Liver (tissue), 9 donors: ENCODE results near the gene SLC25A26. TPM values are rescaled to one million over a fixed set of nuclear protein-coding genes. Genes with fewer than 3 reads are reported as not detected.
"Not testable (repeated sequence)": the region's sequence is repeated elsewhere in the genome, so short reads cannot be mapped to it uniquely, and the experiment has no call there.

Experiments
- DNase-seq: peaks from one replicate; pipeline ENCODE4 v3.0.0-alpha.2; 2017; ENCODE audit warnings: low spot score
- H3K27ac ChIP-seq, 2 donors: one replicate each; pipeline ENCODE4 v1.7.0; 2013; ENCODE audit warnings: inconsistent platforms in 2 of 2, low read length in 2 of 2, control low read depth in 1 of 2, low read depth in 1 of 2, mild to moderate bottlenecking in 1 of 2
- H3K27me3 ChIP-seq, 4 donors: one replicate each; pipeline versions ENCODE4 v1.6.1 to v1.7.0; 2013; ENCODE audit warnings: low read length in 3 of 4, inconsistent platforms in 1 of 4, mild to moderate bottlenecking in 1 of 4, moderate library complexity in 1 of 4; ENCODE audit not compliant: control insufficient read depth in 4 of 4, insufficient read depth in 4 of 4
- H3K36me3 ChIP-seq, 4 donors: one replicate each; pipeline versions ENCODE4 v1.6.1 to v1.7.0; 2013; ENCODE audit warnings: low read length in 3 of 4, mild to moderate bottlenecking in 3 of 4, low read depth in 1 of 4, moderate library complexity in 1 of 4; ENCODE audit not compliant: control insufficient read depth in 4 of 4, insufficient read depth in 3 of 4
- H3K4me1 ChIP-seq, 4 donors: one replicate each; pipeline versions ENCODE4 v1.6.1 to v1.7.0; 2013; ENCODE audit warnings: low read length in 3 of 4, mild to moderate bottlenecking in 3 of 4, moderate library complexity in 1 of 4; ENCODE audit not compliant: control insufficient read depth in 4 of 4, insufficient read depth in 4 of 4
- H3K4me3 ChIP-seq, 3 donors: one replicate each; pipeline versions ENCODE4 v1.6.1 to v1.7.0; 2013; ENCODE audit warnings: low read length in 3 of 3, control low read depth in 1 of 3, low read depth in 1 of 3, mild to moderate bottlenecking in 1 of 3
- H3K9ac ChIP-seq, 2 donors: one replicate each; pipeline ENCODE4 v1.7.0; 2013; ENCODE audit warnings: low read length in 2 of 2, mild to moderate bottlenecking in 2 of 2, moderate library complexity in 2 of 2, control low read depth in 1 of 2, low read depth in 1 of 2
- H3K9me3 ChIP-seq, 4 donors: one replicate each; pipeline versions ENCODE4 v1.6.1 to v1.7.0; 2013; ENCODE audit warnings: low read length in 3 of 4; ENCODE audit not compliant: control insufficient read depth in 4 of 4
- EGR1 ChIP-seq, 2 donors: IDR thresholded peaks; 2 replicates each; pipeline ENCODE4 v1.6.1; 2016 to 2018; ENCODE audit warnings: antibody characterized with exemption in 2 of 2, low read depth in 2 of 2
- HNF4A ChIP-seq, 2 donors: conservative IDR thresholded peaks; 2 replicates each; pipeline ENCODE4 v1.6.1; 2016; ENCODE audit warnings: antibody characterized with exemption in 2 of 2, mild to moderate bottlenecking in 2 of 2
- HNF4G ChIP-seq: IDR thresholded peaks from 2 replicates; pipeline ENCODE4 v1.6.1; 2016; ENCODE audit warnings: antibody characterized with exemption
- NR2F2 ChIP-seq: IDR thresholded peaks from 2 replicates; pipeline ENCODE4 v1.6.1; 2016; ENCODE audit warnings: antibody characterized with exemption
- RAD21 ChIP-seq, 2 donors: IDR thresholded peaks; 2 replicates each; pipeline ENCODE4 v1.6.1; 2016; ENCODE audit warnings: antibody characterized with exemption in 2 of 2, mild to moderate bottlenecking in 2 of 2
- SP1 ChIP-seq: IDR thresholded peaks from 2 replicates; pipeline ENCODE4 v1.6.1; 2018; ENCODE audit warnings: antibody characterized with exemption, mild to moderate bottlenecking
- YY1 ChIP-seq: IDR thresholded peaks from 2 replicates; pipeline ENCODE4 v1.6.1; 2016; ENCODE audit warnings: antibody characterized with exemption, mild to moderate bottlenecking
- WGBS: extraction: QIAGEN DNeasy Blood & Tissue Kit; methylation state at CpG from one replicate; pipeline ENCODE4 v1.1.7; 2013; 5-methylcytosine and 5-hydroxymethylcytosine counted together
- polyA plus RNA-seq, 2 donors: library from polyadenylated mRNA; stranded (reverse) in 1 of 2; unstranded in 1 of 2; fragments of 200-250 nt in 1 of 2; fragments of >200 nt in 1 of 2; fragmentation: Nextera tagmentation in 1 of 2; extraction: Ambion mirVana in 1 of 2; gene quantifications; one replicate each; pipeline versions ENCODE4 v1.2.1 to v1.2.3, GENCODE V29; 2013 to 2015
- total RNA-seq, 2 donors: library from RNA; depleted of rRNA; stranded (reverse); fragments of >200 nt; gene quantifications; one replicate each; pipeline ENCODE4 v1.2.3, GENCODE V29; 2014
- TF ChIP-seq, protein P1 (sequence below): IDR thresholded peaks from 2 replicates; pipeline ENCODE4 v1.6.1; 2016; ENCODE audit warnings: antibody characterized with exemption, mild to moderate bottlenecking
- TF ChIP-seq, protein P2 (sequence below): fragments of 150-350 bp; IDR thresholded peaks from 2 replicates; pipeline ENCODE4 v1.5.1; 2017; ENCODE audit warnings: improper control_type of control experiment, low read depth, low read length; ENCODE audit not compliant: missing input control
- donor health status: healthy.
- donor health status: healthy.
- donor health status: healthy.
- donor health status: healthy.
- donor health status: healthy.

Gene SLC25A26
- total and polyA plus RNA-seq, 4 donors = 9.9 to 21.6 (median 12.8) TPM

DNA sequence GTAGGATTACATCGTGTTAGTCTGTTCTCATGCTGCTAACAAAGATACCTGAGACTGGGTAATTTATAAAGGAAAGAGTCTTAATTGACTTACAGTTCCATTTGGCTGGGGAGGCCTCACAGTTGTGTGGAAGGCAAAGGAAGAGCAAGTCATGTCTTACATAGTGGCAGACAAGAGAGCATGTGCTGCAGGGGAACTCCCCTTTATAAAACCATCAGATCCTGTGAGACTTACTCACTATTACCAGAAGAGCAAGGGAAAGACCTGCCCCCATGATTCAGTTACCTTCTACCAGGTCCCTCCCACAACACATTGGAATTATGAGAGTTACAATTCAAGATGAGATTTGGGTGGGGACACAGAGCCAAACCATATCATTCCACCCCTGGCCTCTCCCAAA lies 3.4 kb downstream of the SLC25A26 start:
- H3K4me1 ChIP-seq = peaks cover 3 to 34% (median 7%) of the 10 kb centered on the region in 4 donors
- 96% methylated on average over 1 of the region's 1 CpG for WGBS
- H3K27ac ChIP-seq = no peak overlapping the region
- no peaks in the 10 kb centered on the region for H3K27me3 ChIP-seq
- no peak overlapping the region for H3K9ac ChIP-seq
- DNase-seq = no peak
- no peaks in the 10 kb centered on the region for H3K36me3 ChIP-seq
- H3K4me3 ChIP-seq = no peak overlapping the region
- no peaks in the 10 kb centered on the region for H3K9me3 ChIP-seq
- TF ChIP-seq EGR1 (IDR thresholded peaks at IDR 0.05; ENCODE audit: low read depth in 2 of 2) (no peak), YY1 (no peak)

DNA sequence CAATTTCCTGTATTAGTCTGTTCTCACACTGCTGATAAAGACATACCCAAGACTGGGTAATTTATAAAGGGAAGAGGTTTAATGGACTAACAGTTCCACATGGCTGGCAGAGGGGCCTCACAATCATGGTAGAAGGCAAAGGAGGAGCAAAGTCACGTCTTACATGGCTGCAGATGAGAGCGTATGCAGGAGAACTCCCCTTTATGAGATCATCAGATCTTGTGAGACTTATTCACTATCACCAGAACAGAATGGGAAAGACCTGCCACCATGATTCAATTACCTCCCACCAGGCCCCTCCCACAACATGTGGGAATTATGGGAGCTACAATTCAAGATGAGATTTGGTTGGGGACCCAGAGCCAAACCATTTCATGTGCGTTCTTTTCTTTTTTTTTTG lies 5.3 kb downstream of the SLC25A26 start:
- H3K27me3 ChIP-seq, H3K9me3 ChIP-seq, H3K27ac ChIP-seq, DNase-seq, H3K4me3 ChIP-seq, H3K36me3 ChIP-seq, H3K9ac ChIP-seq: not testable (repeated sequence)
- 97% methylated on average over 3 of the region's 3 CpGs for WGBS
- peaks cover 1 to 28% (median 6%) of the 10 kb centered on the region in 4 donors for H3K4me1 ChIP-seq

DNA sequence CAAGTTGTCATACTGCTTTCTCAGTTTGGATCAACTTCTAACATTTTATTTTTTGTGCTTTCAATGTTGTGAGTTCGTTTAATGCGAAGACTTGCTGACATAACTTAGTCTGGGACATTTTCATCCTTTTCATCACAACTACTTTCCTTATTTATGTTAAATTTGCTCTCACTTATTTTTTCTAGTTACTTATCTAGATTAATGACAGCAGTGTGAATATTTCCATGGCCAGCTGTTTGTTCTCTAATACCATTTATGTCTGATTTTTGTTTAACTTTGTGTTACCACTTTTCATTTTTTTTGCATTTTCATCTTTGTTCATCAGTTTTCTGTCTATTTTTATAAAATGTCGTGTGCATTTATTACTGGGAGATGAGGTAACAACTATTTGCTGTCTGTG lies 6.2 kb downstream of the SLC25A26 start:
- no peak overlapping the region for H3K4me3 ChIP-seq
- no peak for TF ChIP-seq RAD21 (IDR thresholded peaks at IDR 0.05)
- no peak for TF ChIP-seq SP1
- no peak for TF ChIP-seq HNF4A (conservative IDR thresholded peaks at IDR 0.05)
- TF ChIP-seq, protein P1, sequence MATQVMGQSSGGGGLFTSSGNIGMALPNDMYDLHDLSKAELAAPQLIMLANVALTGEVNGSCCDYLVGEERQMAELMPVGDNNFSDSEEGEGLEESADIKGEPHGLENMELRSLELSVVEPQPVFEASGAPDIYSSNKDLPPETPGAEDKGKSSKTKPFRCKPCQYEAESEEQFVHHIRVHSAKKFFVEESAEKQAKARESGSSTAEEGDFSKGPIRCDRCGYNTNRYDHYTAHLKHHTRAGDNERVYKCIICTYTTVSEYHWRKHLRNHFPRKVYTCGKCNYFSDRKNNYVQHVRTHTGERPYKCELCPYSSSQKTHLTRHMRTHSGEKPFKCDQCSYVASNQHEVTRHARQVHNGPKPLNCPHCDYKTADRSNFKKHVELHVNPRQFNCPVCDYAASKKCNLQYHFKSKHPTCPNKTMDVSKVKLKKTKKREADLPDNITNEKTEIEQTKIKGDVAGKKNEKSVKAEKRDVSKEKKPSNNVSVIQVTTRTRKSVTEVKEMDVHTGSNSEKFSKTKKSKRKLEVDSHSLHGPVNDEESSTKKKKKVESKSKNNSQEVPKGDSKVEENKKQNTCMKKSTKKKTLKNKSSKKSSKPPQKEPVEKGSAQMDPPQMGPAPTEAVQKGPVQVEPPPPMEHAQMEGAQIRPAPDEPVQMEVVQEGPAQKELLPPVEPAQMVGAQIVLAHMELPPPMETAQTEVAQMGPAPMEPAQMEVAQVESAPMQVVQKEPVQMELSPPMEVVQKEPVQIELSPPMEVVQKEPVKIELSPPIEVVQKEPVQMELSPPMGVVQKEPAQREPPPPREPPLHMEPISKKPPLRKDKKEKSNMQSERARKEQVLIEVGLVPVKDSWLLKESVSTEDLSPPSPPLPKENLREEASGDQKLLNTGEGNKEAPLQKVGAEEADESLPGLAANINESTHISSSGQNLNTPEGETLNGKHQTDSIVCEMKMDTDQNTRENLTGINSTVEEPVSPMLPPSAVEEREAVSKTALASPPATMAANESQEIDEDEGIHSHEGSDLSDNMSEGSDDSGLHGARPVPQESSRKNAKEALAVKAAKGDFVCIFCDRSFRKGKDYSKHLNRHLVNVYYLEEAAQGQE = no peak
- no peak for TF ChIP-seq HNF4G
- TF ChIP-seq, protein P2, sequence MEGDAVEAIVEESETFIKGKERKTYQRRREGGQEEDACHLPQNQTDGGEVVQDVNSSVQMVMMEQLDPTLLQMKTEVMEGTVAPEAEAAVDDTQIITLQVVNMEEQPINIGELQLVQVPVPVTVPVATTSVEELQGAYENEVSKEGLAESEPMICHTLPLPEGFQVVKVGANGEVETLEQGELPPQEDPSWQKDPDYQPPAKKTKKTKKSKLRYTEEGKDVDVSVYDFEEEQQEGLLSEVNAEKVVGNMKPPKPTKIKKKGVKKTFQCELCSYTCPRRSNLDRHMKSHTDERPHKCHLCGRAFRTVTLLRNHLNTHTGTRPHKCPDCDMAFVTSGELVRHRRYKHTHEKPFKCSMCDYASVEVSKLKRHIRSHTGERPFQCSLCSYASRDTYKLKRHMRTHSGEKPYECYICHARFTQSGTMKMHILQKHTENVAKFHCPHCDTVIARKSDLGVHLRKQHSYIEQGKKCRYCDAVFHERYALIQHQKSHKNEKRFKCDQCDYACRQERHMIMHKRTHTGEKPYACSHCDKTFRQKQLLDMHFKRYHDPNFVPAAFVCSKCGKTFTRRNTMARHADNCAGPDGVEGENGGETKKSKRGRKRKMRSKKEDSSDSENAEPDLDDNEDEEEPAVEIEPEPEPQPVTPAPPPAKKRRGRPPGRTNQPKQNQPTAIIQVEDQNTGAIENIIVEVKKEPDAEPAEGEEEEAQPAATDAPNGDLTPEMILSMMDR = no peak
- TF ChIP-seq NR2F2 = no peak
- no peaks in the 10 kb centered on the region for H3K9me3 ChIP-seq
- no peaks in the 10 kb centered on the region for H3K27me3 ChIP-seq
- WGBS = 83% methylated on average over 3 of the region's 3 CpGs
- H3K27ac ChIP-seq = no peak overlapping the region
- no peak overlapping the region for H3K9ac ChIP-seq
- peaks cover 0 to 20% (median under 1%) of the 10 kb centered on the region in 4 donors for H3K4me1 ChIP-seq
- no peak for DNase-seq
- no peaks in the 10 kb centered on the region for H3K36me3 ChIP-seq
